HG02623 (cell line): ENCODE measurements around the gene SLC22A31.
"Not testable (repeated sequence)": the region's sequence is repeated elsewhere in the genome, so short reads cannot be mapped to it uniquely, and the experiment has no call there.

ENCODE experiments used
- ATAC-seq: cut with Tn5 transposase; IDR thresholded peaks from one replicate; pipeline ENCODE4 v1.9.1; 2021; ENCODE audit warnings: moderate library complexity; ENCODE audit not compliant: unreplicated experiment

The SLC22A31 gene

DNA sequence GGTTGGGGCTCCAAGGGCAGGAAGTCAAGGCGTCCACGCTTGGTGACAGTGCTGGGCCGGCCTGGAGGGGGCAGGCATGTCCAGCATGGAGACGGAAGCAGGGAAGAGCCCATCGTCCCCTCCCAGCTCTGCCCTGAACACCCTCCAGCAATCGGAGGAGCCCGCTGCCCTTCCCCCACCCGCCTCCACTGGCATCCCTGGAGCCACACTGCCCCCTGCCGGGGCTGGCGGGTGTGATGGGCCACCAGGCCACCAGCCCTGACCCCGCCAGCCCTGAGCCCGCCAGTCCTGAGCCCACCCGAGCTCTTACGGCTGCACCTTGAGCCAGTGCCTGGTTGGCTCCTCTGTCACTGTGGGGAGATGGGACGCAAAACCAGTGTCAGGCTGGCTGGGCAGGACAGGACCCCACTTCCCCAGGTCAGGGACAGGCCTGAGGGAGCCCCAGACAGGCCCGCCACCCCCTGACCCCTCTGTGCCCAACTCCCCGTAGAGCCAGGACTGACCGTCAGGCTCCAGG, 32.9 kb downstream of the SLC22A31 start:
- no peak for ATAC-seq

DNA sequence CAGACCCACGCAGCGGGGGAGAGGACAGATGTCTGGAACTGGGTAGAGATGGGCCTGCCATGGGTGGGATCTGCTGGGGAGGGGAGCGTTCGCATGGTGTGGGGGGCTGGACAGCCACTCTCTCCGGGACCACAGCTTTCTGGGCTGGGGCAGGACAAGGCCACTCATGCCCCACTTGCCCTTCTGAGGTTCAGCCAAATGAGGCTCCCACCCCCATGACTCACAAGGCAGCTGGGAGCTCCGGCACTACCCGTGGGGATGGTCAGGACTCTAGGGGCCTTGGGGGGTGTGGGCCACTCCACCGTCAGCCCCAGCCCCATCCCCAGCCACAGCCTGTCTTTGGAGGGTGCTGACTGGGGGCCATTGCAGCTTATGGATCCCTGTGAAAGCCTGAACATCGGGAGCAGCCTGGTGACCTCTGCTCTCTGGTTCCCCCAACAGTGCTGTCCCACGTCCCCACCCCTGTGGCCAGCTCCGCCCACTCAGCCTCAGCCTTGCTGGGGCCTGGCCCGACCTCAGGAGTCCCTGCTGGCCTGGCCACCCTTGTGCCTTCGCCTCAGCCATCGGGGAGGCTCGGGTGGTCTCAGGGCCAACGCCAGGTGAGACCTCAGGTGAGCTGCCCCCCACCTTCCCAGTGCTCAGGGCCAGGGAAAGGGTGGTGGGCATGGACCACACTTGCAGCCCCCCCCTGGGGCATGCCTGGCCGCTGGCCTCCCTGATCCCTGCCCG, 33.5 kb downstream of the SLC22A31 start:
- ATAC-seq: no peak

DNA sequence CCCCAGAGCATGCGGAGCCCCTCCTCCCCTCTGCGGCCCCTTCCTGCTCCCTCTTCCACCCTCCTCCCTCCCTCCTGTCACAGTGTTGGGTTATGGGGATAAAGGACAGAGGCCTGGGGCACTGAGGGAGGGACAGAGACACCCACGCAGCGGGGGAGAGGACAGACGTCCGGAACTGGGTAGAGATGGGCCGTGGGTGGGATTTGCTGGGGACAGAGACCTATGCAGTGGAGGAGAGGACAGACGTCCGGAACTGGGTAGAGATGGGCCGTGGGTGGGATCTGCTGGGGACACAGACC, 34.7 kb downstream of the SLC22A31 start:
- ATAC-seq: not testable (repeated sequence)

DNA sequence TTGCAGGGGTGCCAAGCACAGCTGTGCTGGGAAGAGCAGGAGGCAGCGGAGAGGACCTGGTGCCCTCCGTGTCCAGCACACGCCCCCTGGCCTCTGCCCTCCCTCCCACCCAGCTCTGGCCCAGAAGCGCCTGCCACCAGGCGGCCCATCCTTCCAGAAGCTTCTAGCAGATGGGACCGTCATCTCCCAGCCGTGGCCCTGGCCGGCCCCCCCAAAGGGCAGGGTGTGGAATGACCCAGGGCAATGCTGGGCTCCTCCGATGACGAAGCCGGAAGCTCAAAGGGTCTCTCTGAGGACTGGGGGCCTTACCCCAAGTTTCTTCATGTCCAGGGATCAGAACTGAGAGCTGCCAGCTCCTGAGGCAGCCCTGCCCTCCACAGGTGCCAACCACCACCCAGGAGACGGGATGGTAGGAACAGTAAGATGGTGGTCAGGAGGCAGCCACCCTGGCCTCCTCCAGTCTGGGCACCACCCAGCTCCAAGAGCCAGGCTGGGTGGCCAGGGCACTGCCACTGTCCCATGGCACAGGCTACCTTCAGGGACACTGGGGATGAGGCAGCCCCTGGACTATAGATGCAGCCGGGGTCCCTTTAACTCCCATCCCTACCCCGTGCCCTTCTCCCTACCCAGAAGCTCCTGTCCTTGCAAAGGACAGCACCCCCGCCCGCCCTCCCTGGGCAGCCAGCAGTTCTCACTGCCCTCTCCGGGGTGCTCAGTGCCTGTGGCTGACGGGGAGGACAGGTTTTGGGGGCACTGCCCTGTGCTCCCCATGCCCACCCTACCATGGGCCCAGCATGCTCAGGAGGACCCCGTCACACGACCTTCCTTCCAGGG, 35.3 kb downstream of the SLC22A31 start:
- ATAC-seq: no peak

DNA sequence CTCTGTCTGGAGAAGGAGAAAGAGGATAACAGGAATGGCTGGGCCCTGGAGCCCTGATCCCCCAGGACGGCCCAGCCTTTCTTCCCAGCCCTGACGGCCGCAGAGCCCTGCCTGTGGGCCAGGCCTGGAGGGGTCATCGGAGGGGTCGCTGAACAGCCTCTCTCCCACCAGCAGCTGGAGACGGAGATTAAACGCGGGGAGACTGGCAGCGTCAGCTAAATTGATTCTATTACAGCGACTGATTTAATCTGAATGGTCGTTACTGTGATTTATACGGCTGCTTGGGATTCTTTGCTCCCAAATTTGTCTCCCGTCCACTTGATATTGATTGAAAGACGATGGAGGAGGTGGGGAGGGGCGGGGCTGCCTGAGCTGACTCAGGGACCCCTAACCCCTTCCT, 35.9 kb downstream of the SLC22A31 start:
- no peak for ATAC-seq

- ATAC-seq: no peak
Observed at GRCh38 chr16:89163297-89163696, 37.0 kb downstream of the SLC22A31 start.

DNA sequence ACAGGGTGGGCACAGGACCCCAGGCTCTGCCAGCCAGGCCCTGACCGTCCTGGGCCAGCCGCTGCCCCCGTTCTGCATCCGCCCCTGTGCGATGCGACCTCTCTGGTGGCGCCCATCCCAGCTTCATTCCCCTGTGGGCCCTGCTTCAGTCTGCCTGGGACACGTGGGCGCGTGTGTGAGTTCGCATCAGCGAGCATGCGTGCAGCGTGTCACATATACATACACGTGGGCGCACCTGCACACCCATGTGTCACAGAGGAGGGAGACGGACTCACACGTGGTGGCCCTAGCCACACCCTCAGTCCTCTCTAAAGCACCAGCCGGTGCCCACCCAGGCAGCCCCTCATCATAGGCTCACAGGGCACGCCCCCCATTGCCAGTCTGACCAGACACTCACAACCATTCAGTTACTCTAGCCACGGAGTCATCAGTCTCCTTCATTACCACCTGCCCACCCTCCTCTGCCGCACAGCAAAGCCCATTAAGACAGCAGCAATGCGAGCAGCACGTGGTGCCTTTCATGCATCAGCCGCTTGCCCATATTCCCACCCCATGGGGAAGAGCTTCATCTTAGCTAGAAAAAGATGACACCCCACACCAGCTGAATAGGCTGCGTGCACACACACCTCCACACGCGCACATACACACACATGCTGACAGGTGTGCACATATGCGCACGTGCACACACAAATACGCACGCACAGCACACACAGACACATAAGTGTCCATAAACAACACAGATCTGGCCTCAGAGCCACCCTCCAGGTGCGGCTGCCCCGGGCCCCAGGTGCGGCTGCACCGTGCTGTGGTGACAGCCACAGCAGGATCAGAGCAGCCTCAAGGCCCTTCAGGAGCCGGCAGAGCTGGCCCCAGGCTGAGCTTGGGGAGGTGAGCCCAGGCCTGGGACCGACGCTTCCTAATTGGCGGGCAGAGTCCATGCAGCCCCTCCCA, 38.3 kb downstream of the SLC22A31 start:
- no peak for ATAC-seq

GRCh38 chr16:89160977-89161701, 39.2 kb downstream of the SLC22A31 start:
- ATAC-seq: no peak

DNA sequence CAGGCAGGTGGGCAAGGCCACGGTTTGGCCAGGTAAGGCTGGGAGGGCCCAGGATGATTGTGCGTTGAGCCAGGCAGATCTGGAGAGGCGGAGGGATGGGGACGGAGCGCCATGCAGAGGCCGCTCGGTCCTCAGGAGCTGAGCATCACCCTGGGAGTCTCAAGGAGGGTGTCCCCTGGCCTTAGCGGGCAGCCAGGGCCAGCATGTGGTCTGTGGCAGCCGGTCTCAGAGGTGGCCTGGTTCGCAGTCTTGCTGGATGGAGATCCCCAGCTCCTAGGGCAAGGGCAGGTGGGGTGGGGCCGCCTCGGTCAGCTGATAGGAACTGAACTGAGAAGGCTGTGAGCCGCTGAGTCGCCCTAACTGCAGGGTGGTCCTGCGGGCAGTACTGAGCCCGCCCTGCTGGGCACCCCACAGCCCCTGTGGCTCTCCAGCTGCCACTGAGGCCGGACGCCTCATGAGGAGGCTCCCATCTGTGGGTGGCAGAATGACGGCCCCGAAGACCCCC, 40.4 kb downstream of the SLC22A31 start:
- ATAC-seq: no peak

GRCh38 chr16:89159066-89159849, 41.1 kb downstream of the SLC22A31 start:
- ATAC-seq: no peak

- no peak for ATAC-seq
Observed at GRCh38 chr16:89157778-89158177, 42.6 kb downstream of the SLC22A31 start.

DNA sequence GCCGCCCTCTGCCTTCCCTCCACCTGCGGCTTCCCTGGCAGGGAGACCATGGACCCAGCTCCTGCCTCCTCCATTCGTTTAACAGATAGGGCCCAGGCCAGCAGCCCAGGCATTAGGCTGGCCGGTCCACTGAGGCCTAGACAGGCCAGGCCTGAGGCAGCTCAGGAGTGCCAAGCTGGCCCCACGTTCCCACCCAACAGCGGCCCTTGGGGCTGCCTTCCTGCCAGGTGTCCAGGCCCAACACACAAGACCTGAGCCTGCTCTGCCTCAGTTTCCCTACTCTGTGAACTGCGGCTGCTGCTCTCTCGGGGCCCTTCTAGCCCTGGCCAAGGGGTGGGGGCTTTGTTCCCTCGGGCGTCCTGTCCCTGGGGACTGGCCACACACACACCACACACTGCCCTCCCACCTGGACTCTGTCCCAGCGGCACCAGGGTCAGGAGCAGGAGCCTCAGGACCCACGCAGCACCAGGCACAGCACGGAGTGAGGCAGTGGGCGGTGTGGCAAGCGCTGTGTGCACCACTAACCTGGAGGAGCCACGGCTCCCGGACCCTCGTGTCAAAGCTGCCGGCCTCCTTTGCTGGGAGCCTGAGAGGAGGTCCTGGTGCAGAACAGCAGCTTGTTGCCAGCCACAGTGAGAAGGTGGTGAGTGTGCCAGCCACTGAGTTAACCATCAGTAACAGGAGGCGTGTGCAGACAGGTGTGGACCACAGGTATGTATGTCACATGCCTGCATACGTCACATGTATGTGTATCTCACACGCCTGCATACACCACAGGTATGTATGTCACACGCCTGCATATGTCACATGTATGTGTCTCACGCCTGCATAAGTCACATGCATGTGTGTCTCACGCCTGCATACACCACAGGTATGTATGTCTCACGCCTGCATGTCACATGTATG, 43.3 kb downstream of the SLC22A31 start:
- no peak for ATAC-seq

- no peak for ATAC-seq
Observed at GRCh38 chr16:89155851-89156739, 44.2 kb downstream of the SLC22A31 start.

GRCh38 chr16:89155184-89155679, 45.1 kb downstream of the SLC22A31 start:
- ATAC-seq: no peak

DNA sequence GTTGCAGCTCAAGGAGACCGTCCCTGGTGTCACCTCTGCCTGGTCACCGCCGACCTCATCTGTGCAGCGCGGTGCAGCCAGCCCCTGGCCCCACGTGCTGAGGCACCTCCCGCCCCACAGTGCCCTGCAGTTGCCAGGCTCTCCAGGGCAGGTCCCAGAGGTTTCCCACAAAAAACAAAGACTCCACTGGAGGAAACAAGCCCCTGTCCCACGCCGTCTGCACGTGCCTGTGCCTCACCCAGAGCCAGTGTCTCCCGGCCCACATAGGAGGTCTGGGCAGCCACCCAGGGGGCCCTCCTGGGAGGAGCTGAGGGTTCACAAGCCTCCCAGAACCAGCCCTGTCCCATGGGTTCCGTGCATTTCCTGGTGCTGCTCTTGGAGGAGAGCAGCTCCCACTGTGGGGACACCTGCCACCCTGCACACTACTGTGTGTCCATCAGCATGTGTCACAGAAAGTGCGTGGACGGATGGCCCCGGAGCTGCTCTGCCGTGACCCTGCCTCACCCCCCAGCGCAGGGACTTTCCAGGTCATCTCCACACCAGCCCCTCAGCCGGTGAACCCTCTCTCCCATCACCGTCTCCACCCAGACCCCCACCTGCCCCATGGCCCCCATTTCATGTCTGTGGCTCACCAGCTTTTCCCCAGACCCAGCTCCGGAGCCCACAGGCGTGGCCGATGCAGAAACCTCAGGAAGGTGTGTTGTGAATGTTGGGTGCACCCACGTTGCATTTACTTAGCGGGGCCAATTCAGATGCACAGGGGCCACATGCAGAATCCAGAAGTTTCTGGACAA, 45.8 kb downstream of the SLC22A31 start:
- ATAC-seq: no peak

DNA sequence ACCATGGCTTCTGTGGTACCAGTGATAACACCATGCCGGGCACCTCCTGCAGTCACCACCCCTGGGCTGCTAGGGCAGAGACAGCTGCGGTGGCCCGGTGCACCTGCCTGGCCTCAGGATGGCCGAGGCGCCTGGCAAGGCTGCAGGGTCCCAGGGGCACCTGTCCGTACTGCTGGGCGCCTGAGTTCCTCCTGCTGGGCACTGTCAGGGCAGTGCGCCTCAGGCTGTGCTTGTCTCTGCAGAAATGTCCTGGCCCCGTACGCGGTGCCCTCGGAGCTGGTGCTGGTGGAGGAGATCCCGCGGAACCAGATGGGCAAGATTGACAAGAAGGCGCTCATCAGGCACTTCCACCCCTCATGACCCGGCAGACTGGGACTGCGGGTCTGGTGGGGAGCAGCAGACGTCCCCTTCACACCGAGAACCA, 46.5 kb downstream of the SLC22A31 start:
- no peak for ATAC-seq
